ENCODE data around the gene EDIL3. TPM values are rescaled to one million over a fixed set of nuclear protein-coding genes. Genes with fewer than 3 reads are reported as not detected.

EDIL3 gene
- total RNA-seq, 1 experiment from 2014 or later, result 7.2 TPM

GRCh38 chr5:83922699-83923098 is 462.0 kb downstream of the EDIL3 start:
- Histone ChIP-seq H2AFZ (no peak overlapping the region), H3K27ac (no peak overlapping the region), H3K4me1 (replicated peaks; ENCODE audit: insufficient read depth) (no peaks in the 10 kb centered on the region), H3K79me2 (ENCODE audit: low read depth) (no peaks in the 10 kb centered on the region), H3K9me3 (ENCODE audit: insufficient read depth, low read depth) (no peaks in the 10 kb centered on the region), H3K27me3 (ENCODE audit: insufficient read depth, low read depth) (no peaks in the 10 kb centered on the region), H3K36me3 (ENCODE audit: low read depth) (no peaks in the 10 kb centered on the region), H3K4me2 (no peak overlapping the region), H4K20me1 (ENCODE audit: insufficient read depth) (no peaks in the 10 kb centered on the region), H3K9me2 (ENCODE audit: insufficient read depth) (no peaks in the 10 kb centered on the region), H3F3A (ENCODE audit: insufficient read depth, low read depth) (no peaks in the 10 kb centered on the region), H3K4me3 (no peak overlapping the region)
- no peak for TF ChIP-seq EZH2 (IDR thresholded peaks at IDR 0.05; ENCODE audit: low read depth)
- no peak for TF ChIP-seq CTCF (conservative IDR thresholded peaks at IDR 0.05)
- no peak for DNase-seq
- ChIA-PET POLR2A (ENCODE audit: unreplicated experiment) (no interaction called here), CTCF (no interaction called here)
- intact Hi-C loops (cut with micrococcal nuclease; ENCODE audit: unreplicated experiment), result no loop called here
- BruUV-seq (replicated peaks), result no TSS peak

DNA sequence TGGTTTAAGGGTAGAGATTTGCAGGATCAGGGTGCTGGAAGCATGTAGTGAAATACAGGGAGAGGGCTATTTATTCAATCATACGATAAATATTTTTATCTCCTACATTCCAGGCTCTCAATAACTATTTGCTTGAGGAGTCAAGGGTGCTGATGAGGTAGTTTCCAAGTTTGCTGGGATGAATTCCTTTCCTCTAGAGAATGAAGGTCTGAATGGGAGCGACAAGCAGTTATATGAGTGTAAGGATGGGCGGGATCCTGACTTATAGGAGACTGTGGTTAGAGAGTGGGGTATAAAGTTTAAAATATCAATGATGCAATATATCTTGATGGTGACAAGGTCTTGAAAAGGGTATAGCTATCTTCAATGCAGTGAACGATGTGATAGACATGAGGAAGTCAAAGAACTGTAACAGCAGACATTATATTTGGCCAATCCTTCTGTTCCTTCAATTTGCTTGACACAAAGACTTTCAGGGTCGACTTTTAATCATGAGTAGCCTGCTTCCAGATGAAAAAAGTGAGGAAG is 462.9 kb downstream of the EDIL3 start:
- ChIA-PET POLR2A (ENCODE audit: unreplicated experiment) (no interaction called here), CTCF (no interaction called here)
- Histone ChIP-seq H3K36me3 (ENCODE audit: low read depth) (no peaks in the 10 kb centered on the region), H2AFZ (no peak overlapping the region), H3K4me1 (replicated peaks; ENCODE audit: insufficient read depth) (no peaks in the 10 kb centered on the region), H3K27me3 (ENCODE audit: insufficient read depth, low read depth) (no peaks in the 10 kb centered on the region), H3K4me3 (no peak overlapping the region), H3K79me2 (ENCODE audit: low read depth) (no peaks in the 10 kb centered on the region), H3K27ac (no peak overlapping the region), H3K4me2 (no peak overlapping the region), H4K20me1 (ENCODE audit: insufficient read depth) (no peaks in the 10 kb centered on the region), H3K9me2 (ENCODE audit: insufficient read depth) (no peaks in the 10 kb centered on the region), H3F3A (ENCODE audit: insufficient read depth, low read depth) (no peaks in the 10 kb centered on the region), H3K9me3 (ENCODE audit: insufficient read depth, low read depth) (no peaks in the 10 kb centered on the region)
- DNase-seq, result no peak
- no TSS peak for BruUV-seq (replicated peaks)
- TF ChIP-seq EZH2 (IDR thresholded peaks at IDR 0.05; ENCODE audit: low read depth) (no peak), CTCF (conservative IDR thresholded peaks at IDR 0.05) (no peak)
- intact Hi-C loops (cut with micrococcal nuclease; ENCODE audit: unreplicated experiment), result no loop called here

GRCh38 chr5:83919071-83920041 is 465.3 kb downstream of the EDIL3 start:
- no peak overlapping the region for H2AFZ ChIP-seq
- no peak for DNase-seq
- no peak overlapping the region for H3K27ac ChIP-seq
- ChIA-PET CTCF (no interaction called here), POLR2A (ENCODE audit: unreplicated experiment) (no interaction called here)
- no peaks in the 10 kb centered on the region for H4K20me1 ChIP-seq (ENCODE audit: insufficient read depth)
- H3K27me3 ChIP-seq (ENCODE audit: insufficient read depth, low read depth), result no peaks in the 10 kb centered on the region
- no peaks in the 10 kb centered on the region for H3K4me1 ChIP-seq (replicated peaks; ENCODE audit: insufficient read depth)
- H3K4me2 ChIP-seq, result no peak overlapping the region
- H3K9me3 ChIP-seq (ENCODE audit: insufficient read depth, low read depth), result no peaks in the 10 kb centered on the region
- TF ChIP-seq CTCF (conservative IDR thresholded peaks at IDR 0.05), result no peak
- TF ChIP-seq EZH2 (IDR thresholded peaks at IDR 0.05; ENCODE audit: low read depth), result no peak
- H3K4me3 ChIP-seq, result no peak overlapping the region
- no peaks in the 10 kb centered on the region for H3K36me3 ChIP-seq (ENCODE audit: low read depth)
- no peaks in the 10 kb centered on the region for H3K79me2 ChIP-seq (ENCODE audit: low read depth)
- no peaks in the 10 kb centered on the region for H3K9me2 ChIP-seq (ENCODE audit: insufficient read depth)
- BruUV-seq (replicated peaks), result no TSS peak
- H3F3A ChIP-seq (ENCODE audit: insufficient read depth, low read depth), result no peaks in the 10 kb centered on the region
- intact Hi-C loops (cut with micrococcal nuclease; ENCODE audit: unreplicated experiment), result no loop called here
